Measurements from ENCODE around the gene NTHL1.

- TF ChIP-seq, protein P1, sequence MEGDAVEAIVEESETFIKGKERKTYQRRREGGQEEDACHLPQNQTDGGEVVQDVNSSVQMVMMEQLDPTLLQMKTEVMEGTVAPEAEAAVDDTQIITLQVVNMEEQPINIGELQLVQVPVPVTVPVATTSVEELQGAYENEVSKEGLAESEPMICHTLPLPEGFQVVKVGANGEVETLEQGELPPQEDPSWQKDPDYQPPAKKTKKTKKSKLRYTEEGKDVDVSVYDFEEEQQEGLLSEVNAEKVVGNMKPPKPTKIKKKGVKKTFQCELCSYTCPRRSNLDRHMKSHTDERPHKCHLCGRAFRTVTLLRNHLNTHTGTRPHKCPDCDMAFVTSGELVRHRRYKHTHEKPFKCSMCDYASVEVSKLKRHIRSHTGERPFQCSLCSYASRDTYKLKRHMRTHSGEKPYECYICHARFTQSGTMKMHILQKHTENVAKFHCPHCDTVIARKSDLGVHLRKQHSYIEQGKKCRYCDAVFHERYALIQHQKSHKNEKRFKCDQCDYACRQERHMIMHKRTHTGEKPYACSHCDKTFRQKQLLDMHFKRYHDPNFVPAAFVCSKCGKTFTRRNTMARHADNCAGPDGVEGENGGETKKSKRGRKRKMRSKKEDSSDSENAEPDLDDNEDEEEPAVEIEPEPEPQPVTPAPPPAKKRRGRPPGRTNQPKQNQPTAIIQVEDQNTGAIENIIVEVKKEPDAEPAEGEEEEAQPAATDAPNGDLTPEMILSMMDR (IDR thresholded peaks at IDR 0.05), result no peak
- no peak for TF ChIP-seq POLR2A (IDR thresholded peaks at IDR 0.05)
Measured at GRCh38 chr16:2096853-2097595, 49.4 kb upstream of the NTHL1 start.
